D721Med (cell line): ENCODE measurements around the gene SS18L1.

Experiments used
- DNase-seq: peaks from one replicate; pipeline ENCODE4 v3.0.0; 2011; ENCODE audit warnings: low spot score; ENCODE audit not compliant: insufficient read length
- FAIRE-seq: peaks from 2 replicates; lab custom pipeline; 2011; peaks lifted over from hg19 to GRCh38; lab: Jason Lieb, UNC
- TF ChIP-seq, protein P1 (sequence below): IDR thresholded peaks from 2 replicates; pipeline ENCODE4 v1.5.1; 2012; ENCODE audit warnings: mild to moderate bottlenecking, control low read depth; ENCODE audit not compliant: insufficient read depth; ENCODE audit errors: missing control alignments

Gene SS18L1

DNA sequence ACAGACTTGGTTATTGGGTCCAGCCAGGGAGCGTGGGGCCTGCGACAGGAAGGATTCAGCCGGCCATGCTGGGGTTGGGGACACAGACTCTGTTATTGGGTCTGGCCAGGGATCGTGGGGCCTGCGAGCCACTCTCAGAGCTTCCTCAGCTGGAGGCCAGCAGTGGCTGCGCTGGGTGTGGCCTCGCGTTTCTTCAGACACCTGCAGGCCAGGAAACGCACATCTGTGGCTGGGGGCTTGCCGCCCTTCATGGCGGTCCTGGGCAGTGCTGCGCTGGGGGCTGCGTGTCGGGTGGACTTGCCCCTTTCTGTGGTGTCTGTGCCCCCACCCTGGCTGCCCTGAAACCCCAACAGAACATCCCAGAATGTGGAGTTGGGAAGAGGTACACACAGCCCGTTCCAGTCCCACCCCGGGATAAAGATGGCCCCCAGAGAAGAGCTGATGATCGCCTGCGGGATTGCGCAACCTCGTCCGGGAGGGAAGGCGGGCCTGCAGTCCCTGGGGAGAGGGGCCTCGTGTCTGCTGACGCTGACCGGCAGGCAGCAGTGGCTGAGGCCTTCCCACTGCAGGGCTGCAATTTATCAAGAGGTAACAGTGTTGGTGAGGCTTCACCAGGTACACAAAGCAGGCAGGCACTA, 22.3 kb downstream of the SS18L1 start:
- TF ChIP-seq, protein P1, sequence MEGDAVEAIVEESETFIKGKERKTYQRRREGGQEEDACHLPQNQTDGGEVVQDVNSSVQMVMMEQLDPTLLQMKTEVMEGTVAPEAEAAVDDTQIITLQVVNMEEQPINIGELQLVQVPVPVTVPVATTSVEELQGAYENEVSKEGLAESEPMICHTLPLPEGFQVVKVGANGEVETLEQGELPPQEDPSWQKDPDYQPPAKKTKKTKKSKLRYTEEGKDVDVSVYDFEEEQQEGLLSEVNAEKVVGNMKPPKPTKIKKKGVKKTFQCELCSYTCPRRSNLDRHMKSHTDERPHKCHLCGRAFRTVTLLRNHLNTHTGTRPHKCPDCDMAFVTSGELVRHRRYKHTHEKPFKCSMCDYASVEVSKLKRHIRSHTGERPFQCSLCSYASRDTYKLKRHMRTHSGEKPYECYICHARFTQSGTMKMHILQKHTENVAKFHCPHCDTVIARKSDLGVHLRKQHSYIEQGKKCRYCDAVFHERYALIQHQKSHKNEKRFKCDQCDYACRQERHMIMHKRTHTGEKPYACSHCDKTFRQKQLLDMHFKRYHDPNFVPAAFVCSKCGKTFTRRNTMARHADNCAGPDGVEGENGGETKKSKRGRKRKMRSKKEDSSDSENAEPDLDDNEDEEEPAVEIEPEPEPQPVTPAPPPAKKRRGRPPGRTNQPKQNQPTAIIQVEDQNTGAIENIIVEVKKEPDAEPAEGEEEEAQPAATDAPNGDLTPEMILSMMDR, result no peak
- FAIRE-seq (no peak), DNase-seq (no peak)

DNA sequence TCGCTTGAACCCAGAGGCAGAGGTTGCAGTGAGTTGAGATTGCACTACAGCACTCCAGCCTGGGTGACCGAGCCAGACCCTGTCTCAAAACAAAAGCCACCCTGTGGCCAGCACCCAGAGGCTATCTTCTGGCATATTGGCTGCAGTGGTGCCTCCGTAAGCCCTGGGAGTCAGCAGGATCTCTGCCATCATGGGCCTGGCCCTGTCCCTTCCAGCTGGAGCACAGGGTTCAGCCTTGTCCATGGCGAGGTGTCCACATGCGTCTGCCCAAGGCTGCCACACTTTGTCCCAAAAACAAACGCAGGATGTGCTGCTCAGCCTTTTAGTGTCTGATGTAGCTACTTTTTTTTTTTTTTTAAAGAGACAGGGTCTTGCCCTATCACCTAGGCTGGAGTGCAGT, 23.9 kb downstream of the SS18L1 start:
- TF ChIP-seq, protein P1, result no peak
- no peak for DNase-seq
- FAIRE-seq, result no peak

DNA sequence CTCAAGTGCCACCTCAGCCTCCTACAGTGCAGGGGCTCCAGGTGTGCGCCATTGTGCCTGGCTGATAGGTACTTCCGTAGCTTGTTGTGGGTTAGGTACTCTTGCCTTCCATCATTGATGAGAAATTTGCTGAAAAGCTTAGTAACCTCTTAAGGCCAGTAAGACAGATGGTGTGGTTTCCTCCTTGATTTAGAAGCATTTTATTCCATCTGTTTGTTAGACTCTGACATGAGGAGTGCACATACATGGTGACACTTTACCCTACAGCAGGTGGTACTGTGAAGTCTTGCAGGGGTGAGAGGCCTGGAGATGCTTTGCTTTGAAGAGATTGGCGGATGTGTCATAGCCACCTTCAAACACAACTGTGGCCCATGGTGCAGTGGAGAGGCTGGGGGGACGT, 24.5 kb downstream of the SS18L1 start:
- TF ChIP-seq, protein P1, result no peak
- FAIRE-seq (no peak), DNase-seq (no peak)

DNA sequence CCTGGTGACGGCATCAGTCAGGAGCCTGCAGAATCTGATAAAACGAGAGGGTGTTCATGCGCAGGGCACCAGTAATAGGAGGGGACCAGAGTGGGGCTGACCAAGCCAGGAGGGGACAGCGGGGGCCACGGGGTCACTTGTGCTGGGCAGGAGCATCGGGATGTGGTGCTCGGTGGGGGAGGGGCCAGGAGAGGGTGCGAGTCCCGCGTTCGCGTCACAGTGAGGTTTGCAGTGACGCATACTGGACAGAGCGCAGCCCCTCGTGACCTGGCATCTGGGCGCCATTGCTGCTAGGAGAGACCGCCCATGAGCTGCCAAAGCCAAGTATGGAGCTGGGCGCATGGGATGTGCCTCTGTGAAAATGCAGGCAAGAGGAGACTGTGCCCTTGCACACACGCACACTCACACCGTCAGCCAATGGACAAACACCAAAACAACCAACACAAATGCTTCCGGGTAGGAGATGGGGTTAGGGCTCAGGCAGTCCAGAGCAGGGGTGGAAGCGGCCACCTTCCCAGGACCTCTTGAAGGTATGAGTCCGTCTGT, 25.4 kb downstream of the SS18L1 start:
- TF ChIP-seq, protein P1, result no peak
- FAIRE-seq (no peak), DNase-seq (no peak)

DNA sequence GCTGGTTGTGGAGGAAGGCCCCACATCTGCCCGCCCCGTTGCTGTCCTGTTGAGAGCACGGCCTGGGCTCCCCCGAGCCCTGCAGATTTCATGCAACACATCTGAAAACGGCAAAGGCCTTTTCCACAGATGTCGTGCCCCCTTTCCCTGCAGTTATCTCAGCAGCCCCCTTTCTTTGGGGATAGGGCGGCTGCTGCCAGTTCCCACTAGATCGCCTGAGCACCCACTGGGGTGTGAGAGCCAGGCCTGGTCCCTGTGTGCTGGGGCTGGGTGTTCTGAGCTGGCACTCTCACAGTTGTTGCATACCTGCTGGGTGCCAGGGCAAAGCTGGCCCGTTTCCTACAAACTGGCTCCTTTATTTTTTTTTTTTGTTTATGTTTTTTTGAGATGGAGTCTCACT, 27.0 kb downstream of the SS18L1 start:
- TF ChIP-seq, protein P1, result no peak
- FAIRE-seq (no peak), DNase-seq (no peak)

DNA sequence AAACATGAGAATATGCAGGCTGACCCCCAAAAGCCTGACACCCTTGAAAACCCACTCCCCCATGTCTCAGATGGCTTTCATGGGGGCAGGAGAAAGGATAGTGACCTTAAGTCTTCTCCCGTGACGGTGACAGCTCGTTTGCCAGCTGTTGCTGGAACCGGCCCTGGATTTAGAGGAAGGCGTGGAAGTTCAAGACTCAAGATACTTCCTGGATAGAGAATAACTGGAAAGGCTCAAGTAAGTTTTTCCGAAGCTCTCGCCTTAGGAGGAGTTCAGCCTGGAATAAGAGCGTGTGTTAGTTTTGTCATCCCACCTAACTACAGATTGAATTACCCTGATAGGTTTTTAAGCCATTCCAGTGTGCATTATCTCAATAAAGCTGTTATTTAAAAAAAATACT, 27.7 kb downstream of the SS18L1 start:
- no peak for DNase-seq
- TF ChIP-seq, protein P1, result no peak
- FAIRE-seq, result no peak

DNA sequence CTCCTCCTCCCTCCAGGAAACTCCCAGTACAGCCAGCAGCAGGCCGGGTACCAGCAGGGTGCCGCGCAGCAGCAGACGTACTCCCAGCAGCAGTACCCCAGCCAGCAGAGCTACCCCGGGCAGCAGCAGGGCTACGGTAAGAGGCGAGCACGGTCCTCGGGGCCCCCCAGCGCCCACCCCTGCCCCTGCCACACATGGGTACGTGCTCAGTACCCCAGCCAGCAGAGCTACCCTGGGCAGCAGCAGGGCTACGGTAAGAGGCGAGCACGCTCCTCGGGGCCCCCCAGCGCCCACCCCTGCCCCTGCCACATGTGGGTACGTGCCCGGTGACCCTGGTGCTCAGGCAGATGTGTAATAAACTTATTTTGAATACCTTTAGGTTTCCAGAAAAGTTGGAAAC, 29.1 kb downstream of the SS18L1 start:
- DNase-seq, result no peak
- TF ChIP-seq, protein P1, result no peak
- FAIRE-seq, result no peak
